GM18502 (cell line): Measurements from ENCODE around the gene SPAG9.
A peak's percentile ranks its signal among the peaks of the same experiment; 100 is the strongest.

Source experiments
- ATAC-seq: cut with Tn5 transposase; IDR thresholded peaks from one replicate; pipeline ENCODE4 v1.9.1; 2021; ENCODE audit warnings: mild to moderate bottlenecking; ENCODE audit not compliant: unreplicated experiment, poor library complexity

Gene SPAG9

DNA sequence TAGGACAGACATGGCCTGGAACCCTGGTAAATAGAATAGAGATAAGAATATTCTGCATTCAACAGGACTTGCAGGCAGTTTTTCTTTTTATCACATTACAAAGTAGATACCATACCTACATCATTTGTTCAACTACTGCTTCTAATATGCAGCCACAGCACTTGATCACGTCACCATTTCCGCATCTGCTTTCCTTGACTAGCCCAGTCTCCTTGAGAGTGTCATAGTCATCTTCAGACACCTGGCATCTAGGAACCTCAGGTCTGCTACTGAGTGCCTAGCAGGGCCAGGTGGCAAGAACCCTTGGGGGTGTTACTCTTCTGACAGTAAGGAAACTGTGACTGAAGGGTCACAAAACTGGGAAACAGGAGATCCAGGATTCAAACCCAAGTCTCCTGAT lies 161.3 kb downstream of the SPAG9 start:
- ATAC-seq = no peak

GRCh38 chr17:50957600-50958575 lies 162.8 kb downstream of the SPAG9 start:
- no peak for ATAC-seq

DNA sequence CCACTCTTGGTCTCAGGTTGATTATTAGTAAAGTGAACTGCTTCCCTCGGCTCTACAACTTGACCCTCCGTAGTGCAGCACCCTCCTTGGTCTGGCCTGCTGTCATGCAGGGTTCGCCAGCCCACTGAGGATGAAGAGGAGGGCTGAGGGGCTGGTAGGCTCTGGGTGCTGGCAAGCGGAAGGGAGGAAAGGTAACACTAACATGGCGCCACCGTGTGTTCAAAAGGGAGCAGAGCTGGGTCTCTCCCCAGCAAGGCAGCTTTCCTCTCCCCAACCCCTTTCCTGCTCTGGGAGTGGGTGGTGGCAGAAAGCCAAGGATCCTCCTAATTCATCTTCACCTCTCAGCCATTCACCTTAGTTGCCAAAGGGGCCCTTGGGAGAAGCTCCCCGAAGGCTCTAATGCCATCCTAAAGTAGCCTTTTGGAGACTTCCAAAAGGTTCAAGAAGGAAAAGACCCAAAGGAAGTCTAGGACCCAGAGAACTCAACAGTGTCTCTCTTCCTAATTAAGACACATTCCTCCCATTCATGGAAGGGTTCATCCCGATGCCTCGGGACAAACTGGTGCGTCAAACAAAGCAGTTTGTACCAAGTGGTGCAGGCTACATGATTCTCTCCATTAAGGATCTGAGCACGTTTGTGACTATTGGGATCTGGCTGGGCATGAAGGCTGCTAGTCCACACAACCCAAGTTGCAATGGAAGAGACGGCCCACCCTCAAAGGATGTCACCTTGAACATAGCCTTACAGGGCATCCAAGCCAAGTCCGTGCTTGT lies 163.7 kb downstream of the SPAG9 start:
- no peak for ATAC-seq

- ATAC-seq = no peak
Measured at GRCh38 chr17:50956409-50956749, 164.3 kb downstream of the SPAG9 start.

GRCh38 chr17:50955667-50956120 lies 165.0 kb downstream of the SPAG9 start:
- no peak for ATAC-seq

GRCh38 chr17:50955160-50955559 lies 165.5 kb downstream of the SPAG9 start:
- no peak for ATAC-seq

DNA sequence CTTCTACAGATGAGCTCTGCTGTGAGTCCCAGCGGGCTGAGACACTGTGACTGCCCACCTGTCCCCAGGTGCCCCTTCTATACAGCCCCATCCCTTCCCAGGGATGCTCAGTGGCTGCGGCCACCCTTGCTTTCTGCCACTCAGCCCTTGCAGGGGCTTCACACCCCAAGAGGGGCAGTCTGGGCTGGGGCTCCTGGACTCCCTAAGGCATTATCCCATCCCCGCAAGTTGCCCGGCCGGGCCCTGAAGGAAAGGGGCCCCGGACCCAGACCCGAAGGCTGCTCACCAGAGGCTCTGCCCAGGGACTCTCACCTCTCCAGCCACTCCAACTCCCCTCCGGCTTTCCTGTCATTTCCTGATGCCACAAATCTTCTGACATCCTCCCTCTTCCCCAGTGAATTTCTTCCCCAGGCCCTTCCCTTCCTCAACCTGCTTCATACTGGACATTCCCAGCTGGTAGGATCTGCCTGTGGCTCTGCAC lies 166.0 kb downstream of the SPAG9 start:
- no peak for ATAC-seq

GRCh38 chr17:50953831-50954601 lies 166.7 kb downstream of the SPAG9 start:
- ATAC-seq = no peak

DNA sequence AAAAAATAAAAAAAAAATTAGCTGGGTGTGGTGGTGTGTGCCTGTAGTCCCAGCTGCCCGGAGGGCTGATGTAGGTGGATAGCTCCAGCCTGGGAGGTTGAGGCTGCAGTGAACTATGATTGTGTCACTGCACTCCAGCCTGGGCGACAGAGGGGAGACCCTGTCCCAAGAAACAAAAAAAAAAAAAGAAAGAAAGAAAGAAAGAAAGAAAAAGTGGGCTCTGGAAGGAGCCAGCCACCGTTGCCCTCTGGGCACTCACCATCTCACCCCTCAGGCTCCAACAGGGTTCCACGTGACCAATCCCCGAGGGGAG lies 167.2 kb downstream of the SPAG9 start:
- no peak for ATAC-seq

GRCh38 chr17:50952889-50953288 lies 167.8 kb downstream of the SPAG9 start:
- no peak for ATAC-seq

DNA sequence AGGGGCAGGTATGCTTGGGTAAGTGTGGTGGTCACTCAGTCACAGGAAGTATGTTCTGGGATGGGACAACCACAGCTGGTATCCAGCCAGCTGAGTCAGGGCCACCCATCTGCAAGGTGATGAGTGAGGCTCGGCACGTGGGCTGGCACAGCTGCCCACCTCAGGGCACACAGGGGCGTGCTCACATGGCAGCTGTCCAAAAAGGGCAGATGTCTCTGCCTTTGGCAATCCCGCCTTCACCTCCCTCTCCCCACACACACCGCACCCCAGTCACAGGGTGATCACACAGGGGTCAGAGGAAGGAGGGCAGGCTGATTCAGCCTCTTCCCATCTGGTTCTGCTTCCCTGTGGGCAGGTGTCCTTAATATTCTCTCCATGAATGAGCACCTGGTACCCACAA lies 168.7 kb downstream of the SPAG9 start:
- ATAC-seq = no peak

GRCh38 chr17:50949989-50950877 lies 170.4 kb downstream of the SPAG9 start:
- peak; percentile 73 for ATAC-seq

DNA sequence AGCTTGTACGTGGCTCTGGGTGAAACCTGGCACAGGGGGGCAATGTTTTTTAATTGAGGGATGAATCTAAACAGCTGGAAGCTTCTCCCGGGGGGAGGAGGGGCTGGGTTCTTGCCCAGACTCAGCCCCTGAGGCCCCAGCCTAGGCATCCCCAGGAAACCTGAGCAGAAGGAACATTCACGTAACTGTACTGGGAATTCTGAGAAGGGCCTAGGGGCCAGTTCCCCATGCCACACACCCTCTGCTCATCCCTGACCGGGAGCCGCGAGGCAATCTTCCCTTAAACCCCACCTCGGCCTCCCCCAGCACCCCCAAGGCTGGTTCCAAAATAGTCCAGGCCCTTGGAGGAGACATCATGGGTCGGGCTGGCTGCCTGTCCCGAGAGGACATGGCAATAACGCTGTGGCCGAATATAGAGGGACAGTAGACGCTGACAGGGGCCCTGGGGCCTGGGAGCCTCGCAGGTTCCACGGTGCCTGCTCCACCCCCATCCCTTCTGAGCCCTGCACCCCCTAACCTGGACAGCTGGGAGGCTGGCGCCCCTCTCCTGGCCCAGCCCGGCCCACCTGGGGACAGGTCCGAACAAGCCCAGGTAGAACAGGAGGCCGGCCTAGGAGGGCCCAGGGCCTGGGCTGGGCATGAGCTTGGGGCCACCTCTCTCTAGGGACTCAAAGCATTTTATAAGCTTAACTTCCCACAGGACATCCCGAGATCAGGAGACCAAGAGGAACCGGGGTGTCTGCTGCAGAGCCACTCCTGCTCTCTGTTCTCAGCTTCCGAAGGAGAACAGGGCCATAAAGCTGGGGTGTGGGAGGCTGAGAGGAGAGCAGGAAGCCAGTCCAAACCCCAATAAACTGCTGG lies 171.3 kb downstream of the SPAG9 start:
- no peak for ATAC-seq

GRCh38 chr17:50948711-50949110 lies 172.0 kb downstream of the SPAG9 start:
- no peak for ATAC-seq

- no peak for ATAC-seq
Measured at GRCh38 chr17:50947782-50948543, 172.7 kb downstream of the SPAG9 start.

- no peak for ATAC-seq
Measured at GRCh38 chr17:50946891-50947781, 173.5 kb downstream of the SPAG9 start.
